ENCODE measurements around the gene DPEP2NB.
"Not testable (repeated sequence)": the region's sequence is repeated elsewhere in the genome, so short reads cannot be mapped to it uniquely, and the experiment has no call there.

The DPEP2NB gene

GRCh38 chr16:68009872-68010271, 5.8 kb downstream of the DPEP2NB start:
- not testable (repeated sequence) for DNase-seq

DNA sequence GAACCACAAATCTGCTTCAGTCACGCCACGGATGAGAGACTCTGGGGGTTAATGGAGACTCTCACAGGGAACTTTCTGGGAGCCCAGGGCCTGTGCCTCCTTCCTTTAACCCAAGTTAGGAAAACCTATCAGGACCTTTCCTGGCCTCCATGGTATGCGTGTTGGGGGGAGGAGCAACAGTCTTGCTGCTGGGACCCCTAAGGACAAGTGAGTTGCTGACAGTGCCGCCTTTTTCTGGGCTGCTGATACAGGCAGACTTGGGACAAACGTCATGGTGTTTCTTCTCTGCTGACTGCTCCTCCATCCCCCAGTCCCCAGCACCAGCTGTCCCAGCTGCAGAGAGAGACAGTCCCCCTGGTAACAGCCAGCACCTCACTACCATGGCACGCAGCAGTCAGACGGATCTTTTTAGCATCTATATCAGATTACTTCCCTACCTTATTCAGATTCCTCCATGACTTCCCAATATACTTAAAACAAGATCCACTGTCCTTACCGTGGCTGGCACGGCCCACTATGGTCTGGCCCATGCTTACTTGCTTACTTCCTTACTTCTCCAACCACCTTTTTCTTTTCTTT, 6.5 kb downstream of the DPEP2NB start:
- no peak for DNase-seq

DNA sequence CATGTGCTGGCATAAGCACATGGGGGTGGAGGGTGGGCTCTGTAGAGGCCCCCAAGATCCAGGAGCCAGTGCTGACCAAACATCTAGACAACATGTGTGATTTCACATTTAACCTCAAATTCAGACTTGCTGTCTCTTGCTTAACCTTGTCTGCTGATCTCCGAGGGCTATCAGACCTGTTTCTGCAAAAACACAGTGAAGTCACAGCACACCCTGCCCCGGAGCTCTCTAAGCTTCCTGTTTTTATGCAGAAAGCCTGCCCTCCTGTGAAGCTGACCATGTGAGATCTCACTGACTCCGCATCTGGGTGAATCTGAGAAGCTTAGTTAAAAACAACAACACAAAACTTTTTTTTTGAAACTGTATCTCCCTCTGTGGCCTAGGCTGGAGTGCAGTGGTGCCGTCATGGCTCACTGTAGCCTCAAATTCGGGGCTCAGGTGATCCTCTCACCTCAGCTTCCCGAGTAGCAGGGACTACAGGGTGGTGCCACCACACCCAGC, 9.9 kb downstream of the DPEP2NB start:
- no peak for DNase-seq

- no peak for DNase-seq
Measured at GRCh38 chr16:68005211-68005610, 10.5 kb downstream of the DPEP2NB start.

DNA sequence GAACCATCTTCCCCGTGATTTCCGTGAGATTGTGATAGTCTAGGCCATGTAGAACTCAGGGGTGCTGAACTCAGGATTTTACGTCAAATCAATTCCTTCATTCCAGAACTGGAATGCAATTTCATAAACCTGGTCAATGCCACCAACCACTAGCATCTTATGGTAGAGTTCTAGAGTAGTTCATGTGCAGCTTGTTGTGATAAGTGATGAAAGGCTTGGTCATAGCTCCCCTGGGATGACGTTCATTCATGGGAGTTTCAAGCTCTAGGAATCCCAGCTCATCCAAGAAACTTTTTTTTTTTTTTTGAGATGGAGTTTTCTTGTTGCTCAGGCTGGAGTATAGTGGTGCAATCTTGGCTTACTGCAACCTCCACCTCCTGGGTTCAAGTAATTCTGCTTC, 12.7 kb downstream of the DPEP2NB start:
- DNase-seq: no peak

- no peak for DNase-seq
Measured at GRCh38 chr16:68000450-68000849, 15.3 kb downstream of the DPEP2NB start.

GRCh38 chr16:67999985-68000384, 15.7 kb downstream of the DPEP2NB start:
- DNase-seq: no peak

DNA sequence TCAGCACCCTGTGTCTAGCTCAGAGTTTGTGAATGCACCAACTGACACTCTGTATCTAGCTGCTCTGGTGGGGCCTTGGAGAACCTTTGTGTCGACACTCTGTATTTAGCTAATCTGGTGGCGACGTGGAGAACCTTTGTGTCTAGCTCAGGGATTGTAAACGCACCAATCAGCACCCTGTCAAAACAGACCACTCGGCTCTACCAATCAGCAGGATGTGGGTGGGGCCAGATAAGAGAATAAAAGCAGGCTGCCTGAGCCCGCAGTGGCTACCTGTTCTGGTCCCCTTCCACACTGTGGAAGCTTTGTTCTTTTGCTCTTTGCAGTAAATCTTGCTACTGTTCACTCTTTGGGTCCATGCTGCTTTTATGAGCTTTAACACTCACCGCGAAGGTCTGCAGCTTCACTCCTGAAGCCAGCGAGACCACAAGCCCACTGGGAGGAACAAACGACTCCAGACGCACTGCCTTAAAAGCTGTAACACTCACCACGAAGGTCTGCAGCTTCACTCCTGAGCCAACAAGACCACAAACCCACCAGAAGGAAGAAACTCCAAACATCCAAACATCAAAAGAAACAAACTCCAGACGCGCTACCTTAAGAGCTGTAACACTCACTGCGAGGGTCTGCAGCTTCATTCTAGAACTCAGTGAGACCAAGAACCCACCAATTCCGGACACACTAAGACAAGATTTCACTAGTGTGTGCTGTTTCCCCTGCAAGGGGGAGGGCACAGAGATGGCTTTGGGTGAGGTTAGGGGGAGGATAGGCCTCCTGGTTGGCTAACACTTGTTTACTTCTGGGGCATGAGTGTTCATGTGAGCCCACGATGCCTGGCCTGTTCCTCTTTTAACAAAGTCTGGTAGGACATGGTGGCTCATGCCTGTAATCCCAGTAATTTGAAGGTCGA, 16.7 kb downstream of the DPEP2NB start, which contains the start of gene DPEP2:
Gene DPEP2 (minus strand): TSS at position 706 of the 910 bp plus-strand sequence. CDS start 6,272 bp downstream, outside the sequence.
- not testable (repeated sequence) for DNase-seq

DNA sequence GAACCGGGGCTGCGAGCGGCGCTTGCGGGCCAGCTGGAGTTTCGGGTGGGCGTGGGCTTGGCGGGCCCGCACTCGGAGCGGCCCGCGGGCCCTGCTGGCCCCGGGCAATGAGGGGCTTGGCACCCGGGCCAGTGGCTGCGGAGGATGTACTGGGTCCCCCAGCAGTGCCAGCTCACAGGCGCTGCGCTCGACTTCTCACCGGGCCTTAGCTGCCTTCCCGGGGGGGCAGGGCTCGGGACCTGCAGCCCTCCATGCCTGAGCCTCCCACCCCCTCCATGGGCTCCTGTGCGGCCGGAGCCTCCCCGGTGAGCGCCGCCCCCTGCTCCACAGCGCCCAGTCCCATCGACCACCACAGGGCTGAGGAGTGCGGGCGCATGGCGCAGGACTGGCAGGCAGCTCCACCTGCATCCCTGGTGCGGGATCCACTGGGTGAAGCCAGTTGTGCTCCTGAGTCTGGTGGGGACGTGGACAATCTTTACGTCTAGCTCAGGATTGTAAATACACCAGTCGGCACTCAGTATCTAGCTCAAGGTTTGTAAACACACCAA, 17.4 kb downstream of the DPEP2NB start:
- not testable (repeated sequence) for DNase-seq

DNA sequence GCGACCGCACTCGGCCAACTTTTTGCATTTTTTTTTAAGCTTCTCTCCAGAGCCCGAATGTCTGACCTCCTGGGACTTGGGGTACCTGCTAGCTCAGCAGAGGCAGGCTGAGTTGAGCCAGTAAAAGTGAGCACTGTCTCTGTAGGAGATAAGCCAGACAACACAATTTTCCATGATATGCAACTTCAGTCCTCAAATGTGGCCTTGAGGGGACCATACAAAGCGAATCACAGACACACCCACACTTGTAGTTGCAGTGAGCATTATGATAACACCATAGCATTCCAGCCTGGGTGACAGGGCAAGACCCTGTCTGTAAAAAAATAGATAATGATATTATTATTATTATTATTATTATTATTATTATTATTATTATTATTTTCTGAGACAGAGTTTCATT, 19.0 kb downstream of the DPEP2NB start:
- DNase-seq: no peak

DNA sequence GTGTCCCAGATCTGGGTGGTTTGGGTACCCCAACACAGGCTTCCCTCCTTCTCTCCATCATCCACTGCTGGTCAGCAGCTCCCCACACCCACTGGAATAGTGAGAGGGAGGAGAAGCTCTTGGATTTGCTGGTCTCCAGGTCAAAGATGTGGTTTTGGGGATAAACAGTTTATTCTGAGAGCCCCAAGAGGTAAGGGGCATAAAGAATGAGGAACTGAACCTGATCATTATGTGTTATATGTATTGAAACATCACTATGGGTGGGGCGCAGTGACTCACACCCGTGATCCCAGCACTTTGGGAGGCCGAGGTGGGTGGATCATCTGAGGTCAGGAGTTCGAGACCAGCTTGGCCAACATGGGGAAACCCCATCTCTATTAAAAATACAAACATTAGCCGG, 20.3 kb downstream of the DPEP2NB start:
- no peak for DNase-seq

DNA sequence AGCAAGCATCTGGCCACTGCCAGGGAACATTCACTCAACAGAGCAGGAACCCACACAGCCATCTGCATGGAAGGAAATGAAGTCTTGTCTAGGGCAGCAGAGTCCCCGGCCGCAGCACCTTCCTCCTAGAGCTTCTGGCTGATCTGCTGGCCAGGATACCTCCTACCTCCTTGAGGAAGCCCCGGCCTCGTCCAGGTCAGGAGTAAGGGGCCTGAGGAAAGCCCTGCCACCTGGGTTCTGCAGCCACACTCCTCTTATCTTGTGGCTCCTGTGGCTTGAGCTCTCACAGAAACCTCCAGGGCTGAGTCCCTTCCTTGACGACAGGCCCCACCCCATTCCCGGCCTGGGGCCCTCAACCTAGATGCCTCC, 21.7 kb downstream of the DPEP2NB start:
- DNase-seq: not testable (repeated sequence)

GRCh38 chr16:67993207-67994039, 22.3 kb downstream of the DPEP2NB start:
- DNase-seq: peak; percentile 51

- no peak for DNase-seq
Measured at GRCh38 chr16:67992661-67993206, 23.0 kb downstream of the DPEP2NB start.

- no peak for DNase-seq
Measured at GRCh38 chr16:67990018-67990386, 25.7 kb downstream of the DPEP2NB start.

- no peak for DNase-seq
Measured at GRCh38 chr16:67989322-67990017, 26.2 kb downstream of the DPEP2NB start.

DNA sequence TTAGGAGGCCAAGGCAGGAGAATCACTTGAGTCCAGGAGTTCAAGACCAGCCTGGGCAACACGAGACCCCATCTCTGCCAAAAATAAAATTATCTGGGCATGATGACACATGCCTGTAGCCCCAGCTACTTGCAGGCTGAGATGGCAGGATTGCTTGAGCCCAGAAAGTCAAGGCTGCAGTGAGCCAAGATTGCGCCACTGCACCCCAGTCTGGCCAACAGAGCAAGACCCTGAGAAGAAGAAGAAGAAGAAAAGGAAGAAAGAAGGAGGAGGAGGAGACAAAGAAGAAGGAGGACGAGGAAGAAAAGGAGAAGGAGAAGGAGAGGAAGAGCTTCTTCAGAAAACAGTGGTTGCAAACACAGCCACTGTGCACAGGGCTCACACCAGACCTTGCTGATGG, 27.0 kb downstream of the DPEP2NB start:
- no peak for DNase-seq

- DNase-seq: no peak
Measured at GRCh38 chr16:67987460-67988160, 28.1 kb downstream of the DPEP2NB start.

GRCh38 chr16:67986949-67987348, 28.8 kb downstream of the DPEP2NB start:
- no peak for DNase-seq

DNA sequence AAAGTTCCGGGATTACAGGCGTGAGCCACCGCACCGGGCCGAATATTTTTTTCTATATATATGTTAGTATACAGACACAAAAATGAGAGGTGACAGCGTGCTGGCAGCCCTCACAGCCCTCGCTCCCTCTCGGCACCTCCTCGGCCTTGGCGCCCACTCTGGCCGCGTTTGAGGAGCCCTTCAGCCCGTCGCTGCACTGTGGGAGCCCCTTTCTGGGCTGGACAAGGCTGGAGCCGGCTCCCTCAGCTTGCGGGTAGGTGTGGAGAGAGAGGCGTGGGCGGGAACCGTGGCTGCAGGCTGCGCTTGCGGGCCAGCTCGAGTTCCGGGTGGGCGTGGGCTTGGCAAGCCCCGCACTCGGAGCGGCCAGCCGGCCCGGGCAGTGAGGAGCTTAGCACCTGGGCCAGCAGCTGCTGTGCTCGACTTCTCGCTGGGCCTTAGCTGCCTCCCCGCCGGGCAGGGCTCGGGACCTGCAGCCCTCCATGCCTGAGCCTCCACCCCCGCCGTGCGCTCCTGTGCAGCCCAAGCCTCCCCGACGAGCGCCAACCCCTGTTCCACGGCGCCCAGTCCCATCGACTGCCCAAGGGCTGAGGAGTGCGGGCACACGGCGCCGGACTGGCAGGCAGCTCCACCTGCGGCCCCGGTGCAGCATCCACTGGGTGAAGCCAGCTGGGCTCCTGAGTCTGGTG, 33.6 kb downstream of the DPEP2NB start:
- no peak for DNase-seq

Data from NCI-H2107 (cell line).